Thyroid gland (tissue), 4 donors: ENCODE results near the gene TSPAN32.

Experiments used
- CTCF ChIP-seq, 6 experiments: fragments of 200-600 bp in 3 of 6; fragments of 450-650 bp in 3 of 6; sonication (generic) in 3 of 6; IDR thresholded peaks; one replicate each; pipeline ENCODE4 v1.5.1; 2016 to 2019; ENCODE audit warnings: antibody characterized with exemption in 6 of 6, mild to moderate bottlenecking in 2 of 6, inconsistent platforms in 1 of 6, moderate library complexity in 1 of 6
- POLR2A ChIP-seq, 2 donors: fragments of 450-650 bp; IDR thresholded peaks; one replicate each; pipeline ENCODE4 v1.6.1; 2017; ENCODE audit warnings: antibody characterized with exemption in 2 of 2, mild to moderate bottlenecking in 2 of 2, moderate library complexity in 1 of 2

GRCh38 chr11:2302306-2302895 lies 588 bp downstream of the TSPAN32 start:
- no peak for TF ChIP-seq POLR2A (IDR thresholded peaks at IDR 0.05)
- no peak for TF ChIP-seq CTCF (IDR thresholded peaks at IDR 0.05)
